H1 (cell line): ENCODE measurements around the gene CEP70. TPM values are rescaled to one million over a fixed set of nuclear protein-coding genes. Genes with fewer than 3 reads are reported as not detected.

Source experiments
- CBX5 ChIP-seq: fragments of 300-800, 300-1000 bp; sonication (generic); IDR thresholded peaks from 2 replicates; pipeline ENCODE4 v1.7.1; 2016; ENCODE audit warnings: antibody characterized with exemption, low read length, low read depth
- CBX8 ChIP-seq: fragments of 300-800, 300-1000 bp; sonication (generic); IDR thresholded peaks from 2 replicates; pipeline ENCODE4 v1.7.1; 2016; ENCODE audit warnings: low read depth, low read length, borderline replicate concordance
- CHD7 ChIP-seq: fragments of 300-600 bp; sonication (generic); IDR thresholded peaks from 2 replicates; pipeline ENCODE4 v1.7.1; 2012; ENCODE audit warnings: low read length, moderate library complexity, mild to moderate bottlenecking, inconsistent platforms; ENCODE audit not compliant: insufficient replicate concordance
- MAFK ChIP-seq: IDR thresholded peaks from 2 replicates; pipeline ENCODE4 v1.6.1; 2012; ENCODE audit warnings: low read depth, mild to moderate bottlenecking, improper control_type of control experiment, low read length
- NANOG ChIP-seq: IDR thresholded peaks from 2 replicates; pipeline ENCODE4 v1.6.1; 2011; ENCODE audit warnings: low read length, low read depth, mild to moderate bottlenecking, inconsistent platforms; ENCODE audit not compliant: insufficient read depth, poor library complexity, severe bottlenecking
- SIRT6 ChIP-seq: IDR thresholded peaks from one replicate; pipeline ENCODE4 v1.7.1; 2012; ENCODE audit warnings: low read length, inconsistent platforms
- TAF7 ChIP-seq: optimal IDR thresholded peaks from 2 replicates; pipeline ENCODE3; 2011; ENCODE audit warnings: low read depth, mild to moderate bottlenecking, inconsistent platforms, low read length, moderate library complexity, borderline replicate concordance
- YY1 ChIP-seq: IDR thresholded peaks from 2 replicates; pipeline ENCODE4 v1.6.1; 2011; ENCODE audit warnings: low read depth, mild to moderate bottlenecking, low read length
- polyA plus RNA-seq, 7 experiments: library from polyadenylated mRNA; depleted of rRNA in 3 of 7; stranded (reverse) in 5 of 7; unstranded in 2 of 7; fragments of >200 nt in 5 of 7; fragments of 200-250 nt in 2 of 7; gene quantifications; 1 replicate in 5 of 7; 2 replicates in 1 of 7; 4 replicates in 1 of 7; pipeline versions ENCODE4 v1.2.1 to v1.2.3, GENCODE V29; 2011 to 2013; ENCODE audit warnings: missing spikeins in 2 of 7, mixed read lengths in 2 of 7
- total RNA-seq: library from RNA; stranded (reverse); fragmentation: NEBNext Ultra II Directional; extraction: Animal tissue kit (Norgen Biotek cat#: 25700); gene quantifications from 2 replicates; pipeline ENCODE4 v1.2.1, GENCODE V29; 2021
- TF ChIP-seq, protein P1 (sequence below): IDR thresholded peaks from 2 replicates; pipeline ENCODE4 v1.6.1; 2012; ENCODE audit warnings: inconsistent platforms

The CEP70 gene
- total and polyA plus RNA-seq, 2 of the 8 experiments (the other 6 are each of a cell fraction or from before 2014, with no cell fraction given): 3.9 to 26.2 TPM

GRCh38 chr3:138608322-138609135 is 14.5 kb upstream of the CEP70 start, which contains the start of gene FAIM (continued):
- TF ChIP-seq CHD7 (no peak), CBX8 (no peak), YY1 (0 out of 2 replicates have a peak, but pooled peaks have one; percentile 44), MAFK (no peak), SIRT6 (no peak), NANOG (no peak), TAF7 (peak; percentile 4), CBX5 (no peak)
- TF ChIP-seq, protein P1, sequence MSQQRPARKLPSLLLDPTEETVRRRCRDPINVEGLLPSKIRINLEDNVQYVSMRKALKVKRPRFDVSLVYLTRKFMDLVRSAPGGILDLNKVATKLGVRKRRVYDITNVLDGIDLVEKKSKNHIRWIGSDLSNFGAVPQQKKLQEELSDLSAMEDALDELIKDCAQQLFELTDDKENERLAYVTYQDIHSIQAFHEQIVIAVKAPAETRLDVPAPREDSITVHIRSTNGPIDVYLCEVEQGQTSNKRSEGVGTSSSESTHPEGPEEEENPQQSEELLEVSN: peak; percentile 79
